ENCODE results near the gene CSHL1.
"Not testable (repeated sequence)": the region's sequence is repeated elsewhere in the genome, so short reads cannot be mapped to it uniquely, and the experiment has no call there.

DNA sequence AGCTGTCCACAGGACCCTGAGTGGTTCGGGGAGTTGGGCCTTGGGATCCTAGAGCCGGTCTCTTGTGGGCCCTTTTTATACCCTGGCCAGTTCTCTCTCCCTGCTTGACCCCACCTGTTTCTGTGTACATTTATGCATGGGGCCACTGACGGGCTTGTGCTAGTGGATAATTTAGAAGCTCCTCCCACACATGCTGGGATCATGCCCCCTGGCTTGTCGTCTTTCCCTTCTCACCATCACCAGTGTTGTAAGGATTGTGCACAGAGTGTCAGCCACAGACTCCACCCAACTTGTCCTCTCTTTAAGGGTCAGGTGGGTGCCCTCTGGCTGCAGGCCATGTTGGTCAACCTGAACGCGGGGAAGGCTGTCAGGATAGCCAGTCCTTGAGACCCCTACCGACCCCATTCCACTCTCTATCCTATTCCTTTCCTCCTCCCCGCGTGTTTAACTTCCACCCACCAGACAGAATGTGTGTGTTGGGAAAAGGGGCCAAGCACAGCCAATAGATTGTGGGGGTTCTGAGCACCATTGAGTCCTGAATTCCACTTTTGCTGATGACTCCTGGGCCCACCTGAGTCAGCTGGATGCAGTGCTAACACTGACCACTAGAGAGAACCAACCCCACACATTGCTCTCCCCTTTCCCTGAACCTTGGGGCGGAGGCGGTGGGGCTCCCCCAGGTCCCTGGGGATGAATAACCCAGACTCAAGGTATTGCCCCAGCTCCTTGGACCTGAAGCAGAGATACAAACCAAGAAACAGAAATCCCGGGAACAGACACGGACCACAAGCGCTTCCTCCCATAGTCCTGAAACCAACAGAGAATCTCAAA, 14.3 kb downstream of the CSHL1 start, which contains the start of gene CSH1:
- TF ChIP-seq, protein P1, sequence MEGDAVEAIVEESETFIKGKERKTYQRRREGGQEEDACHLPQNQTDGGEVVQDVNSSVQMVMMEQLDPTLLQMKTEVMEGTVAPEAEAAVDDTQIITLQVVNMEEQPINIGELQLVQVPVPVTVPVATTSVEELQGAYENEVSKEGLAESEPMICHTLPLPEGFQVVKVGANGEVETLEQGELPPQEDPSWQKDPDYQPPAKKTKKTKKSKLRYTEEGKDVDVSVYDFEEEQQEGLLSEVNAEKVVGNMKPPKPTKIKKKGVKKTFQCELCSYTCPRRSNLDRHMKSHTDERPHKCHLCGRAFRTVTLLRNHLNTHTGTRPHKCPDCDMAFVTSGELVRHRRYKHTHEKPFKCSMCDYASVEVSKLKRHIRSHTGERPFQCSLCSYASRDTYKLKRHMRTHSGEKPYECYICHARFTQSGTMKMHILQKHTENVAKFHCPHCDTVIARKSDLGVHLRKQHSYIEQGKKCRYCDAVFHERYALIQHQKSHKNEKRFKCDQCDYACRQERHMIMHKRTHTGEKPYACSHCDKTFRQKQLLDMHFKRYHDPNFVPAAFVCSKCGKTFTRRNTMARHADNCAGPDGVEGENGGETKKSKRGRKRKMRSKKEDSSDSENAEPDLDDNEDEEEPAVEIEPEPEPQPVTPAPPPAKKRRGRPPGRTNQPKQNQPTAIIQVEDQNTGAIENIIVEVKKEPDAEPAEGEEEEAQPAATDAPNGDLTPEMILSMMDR (IDR thresholded peaks at IDR 0.05; ENCODE audit: insufficient read depth, low read depth, low read length): not testable (repeated sequence)
- not testable (repeated sequence) for TF ChIP-seq EZH2 (IDR thresholded peaks at IDR 0.05; ENCODE audit: insufficient read depth, low read length)
